HUES48 (cell line): ENCODE results near the gene PAX9.

Experiments used
- H3K27ac ChIP-seq: one replicate; pipeline ENCODE4 v1.7.0; 2013; ENCODE audit warnings: low read depth, low read length, inconsistent platforms
- H3K27me3 ChIP-seq: 2 replicates; pipeline ENCODE4 v1.6.1; 2013; ENCODE audit warnings: mild to moderate bottlenecking, low read length; ENCODE audit not compliant: control insufficient read depth, insufficient read depth
- H3K36me3 ChIP-seq: 2 replicates; pipeline ENCODE4 v1.6.1; 2013; ENCODE audit warnings: low read length; ENCODE audit not compliant: control insufficient read depth, insufficient read depth
- H3K4me1 ChIP-seq: 2 replicates; pipeline ENCODE4 v1.6.1; 2013; ENCODE audit warnings: mild to moderate bottlenecking, low read length; ENCODE audit not compliant: control insufficient read depth, insufficient read depth
- H3K4me3 ChIP-seq: 2 replicates; pipeline ENCODE4 v1.5.1; 2013; ENCODE audit warnings: mild to moderate bottlenecking, low read depth, low read length
- H3K9ac ChIP-seq: 2 replicates; pipeline ENCODE4 v1.6.1; 2013; ENCODE audit warnings: mild to moderate bottlenecking, low read depth, low read length, moderate library complexity
- H3K9me3 ChIP-seq: 2 replicates; pipeline ENCODE4 v1.6.1; 2013; ENCODE audit warnings: low read length; ENCODE audit not compliant: control insufficient read depth, insufficient read depth

The PAX9 gene

DNA sequence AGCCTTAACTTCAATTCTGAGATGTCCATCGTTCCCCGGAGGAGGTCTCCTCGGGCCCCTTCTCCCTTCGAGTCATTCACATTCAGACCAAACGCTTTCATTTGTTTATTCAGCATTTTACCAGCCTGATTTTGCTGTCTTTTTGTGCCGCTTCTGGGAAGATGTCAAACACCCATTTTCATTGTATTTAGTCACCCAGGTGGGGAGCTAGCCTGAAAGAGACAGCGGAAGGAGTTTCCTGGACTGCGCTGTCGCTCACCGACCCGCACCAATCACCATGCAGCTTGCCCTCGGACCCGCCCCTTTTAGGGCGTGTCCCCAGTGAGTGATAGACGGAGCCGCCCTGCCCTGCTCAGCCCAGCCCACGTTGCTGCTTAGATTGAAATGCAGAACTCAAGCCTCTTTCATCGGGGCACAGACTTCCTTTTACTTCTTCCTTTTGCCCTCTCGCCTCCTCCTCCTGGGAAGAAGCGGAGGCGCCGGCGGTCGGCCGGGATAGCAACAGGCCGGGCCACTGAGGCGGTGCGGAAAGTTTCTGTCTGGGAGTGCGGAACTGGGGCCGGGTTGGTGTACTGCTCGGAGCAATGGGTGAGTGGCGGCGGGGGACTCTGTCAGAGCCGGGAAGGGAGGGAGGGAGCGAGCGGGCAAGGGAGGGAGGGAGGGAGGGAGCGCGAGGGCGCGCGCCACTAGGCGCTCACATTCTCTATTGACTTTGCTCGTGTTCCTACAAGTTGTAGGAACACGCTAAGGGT is at the start of gene PAX9:
Gene PAX9 (plus strand): TSS at position 355 of the 752 bp plus-strand sequence. CDS start 230 bp downstream, at position 585.
- Histone ChIP-seq H3K4me3 (peak within 1 kb of the TSS; percentile 51), H3K4me1 (peaks cover 23% of the 10 kb centered on the region), H3K9me3 (no peaks in the 10 kb centered on the region), H3K36me3 (no peaks in the 10 kb centered on the region), H3K27ac (no peak within 1 kb of the TSS), H3K27me3 (peaks cover 98% of the 10 kb centered on the region), H3K9ac (no peak within 1 kb of the TSS)

DNA sequence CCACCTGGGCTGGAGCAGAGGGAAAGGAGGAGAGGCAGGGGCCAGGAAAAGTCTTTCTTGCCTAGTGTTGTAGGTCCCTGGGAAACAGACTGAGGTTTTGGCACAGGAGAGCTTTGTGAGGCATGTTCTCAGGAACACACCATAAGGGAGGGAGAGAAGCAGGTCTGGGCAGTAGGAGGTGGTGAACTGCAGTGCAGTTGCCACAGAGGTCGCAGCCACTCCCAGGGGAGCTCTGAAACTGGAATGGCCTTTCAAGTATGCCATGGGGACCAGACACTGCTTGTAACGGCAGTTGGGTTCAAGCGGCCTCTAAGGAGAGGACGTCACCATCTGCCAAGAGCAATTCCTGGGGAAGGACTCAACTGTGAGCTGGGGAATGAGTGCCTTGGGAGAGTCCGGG is 43.8 kb upstream of the PAX9 start:
- Histone ChIP-seq H3K9me3 (no peaks in the 10 kb centered on the region), H3K4me3 (no peak overlapping the region), H3K36me3 (no peaks in the 10 kb centered on the region), H3K9ac (no peak overlapping the region), H3K27ac (no peak overlapping the region), H3K4me1 (no peaks in the 10 kb centered on the region), H3K27me3 (no peaks in the 10 kb centered on the region)

DNA sequence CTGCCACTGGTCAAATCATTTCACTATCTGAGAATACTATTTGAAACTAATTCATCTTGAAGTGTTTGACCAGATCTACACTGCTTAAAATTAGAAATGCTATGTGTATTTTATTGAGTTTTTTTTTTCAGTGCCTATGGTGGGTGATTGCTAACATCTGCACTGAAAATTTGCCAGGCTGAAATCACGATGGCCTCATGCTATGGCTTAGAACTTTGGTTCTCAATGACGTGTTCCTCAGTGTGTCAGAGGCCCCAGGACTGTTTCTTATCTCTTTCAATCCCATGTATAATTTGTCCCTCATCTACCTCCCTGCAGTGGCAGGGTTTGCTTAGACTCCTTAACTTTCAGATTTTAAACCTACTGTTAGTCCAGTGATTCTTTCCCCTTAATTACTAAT is 43.0 kb upstream of the PAX9 start:
- Histone ChIP-seq H3K4me3 (no peak overlapping the region), H3K27ac (no peak overlapping the region), H3K9me3 (no peaks in the 10 kb centered on the region), H3K9ac (no peak overlapping the region), H3K27me3 (no peaks in the 10 kb centered on the region), H3K36me3 (no peaks in the 10 kb centered on the region), H3K4me1 (no peaks in the 10 kb centered on the region)

DNA sequence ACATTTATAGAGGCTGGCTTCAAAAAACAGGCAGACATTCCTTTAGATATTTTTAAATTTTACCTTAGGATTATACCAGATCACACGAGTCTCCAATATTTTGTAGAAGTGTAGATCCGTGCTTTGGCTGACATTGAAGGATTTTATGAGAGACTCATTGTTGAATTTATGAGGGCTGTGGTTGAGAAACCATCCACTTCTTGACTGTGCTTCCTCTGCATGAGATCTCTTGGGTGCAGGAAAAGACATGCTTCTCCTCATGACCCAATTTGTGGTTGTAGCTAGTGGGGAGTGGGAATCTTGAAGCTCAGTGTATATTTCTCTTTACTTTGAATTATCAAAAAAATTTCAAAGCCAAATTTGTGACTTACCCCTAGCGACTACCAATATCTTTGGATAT is 42.5 kb upstream of the PAX9 start:
- H3K9ac ChIP-seq = no peak overlapping the region
- H3K27me3 ChIP-seq = no peaks in the 10 kb centered on the region
- no peak overlapping the region for H3K4me3 ChIP-seq
- H3K9me3 ChIP-seq = no peaks in the 10 kb centered on the region
- H3K27ac ChIP-seq = no peak overlapping the region
- H3K36me3 ChIP-seq = no peaks in the 10 kb centered on the region
- no peaks in the 10 kb centered on the region for H3K4me1 ChIP-seq

DNA sequence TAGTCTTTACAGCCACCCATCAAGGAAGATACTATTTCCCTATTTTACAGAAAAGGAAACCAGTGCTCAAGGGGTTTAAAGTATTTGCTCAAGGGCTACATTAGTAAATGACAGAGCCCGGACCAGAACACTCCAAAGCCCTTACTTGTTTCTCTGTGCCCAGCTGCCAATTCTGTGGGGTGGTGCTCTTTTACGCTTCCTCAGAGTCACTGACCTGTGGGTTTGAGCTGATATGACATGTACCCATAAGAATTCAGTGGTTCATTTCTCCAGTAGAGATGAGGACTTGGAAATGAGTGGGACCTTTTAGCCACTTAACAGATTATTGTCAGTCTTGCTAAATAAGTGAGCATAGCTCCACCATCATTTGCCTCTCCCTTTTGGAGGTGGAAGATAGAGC is 41.8 kb upstream of the PAX9 start:
- no peaks in the 10 kb centered on the region for H3K9me3 ChIP-seq
- no peaks in the 10 kb centered on the region for H3K36me3 ChIP-seq
- no peak overlapping the region for H3K9ac ChIP-seq
- no peak overlapping the region for H3K27ac ChIP-seq
- H3K4me1 ChIP-seq = no peaks in the 10 kb centered on the region
- no peaks in the 10 kb centered on the region for H3K27me3 ChIP-seq
- no peak overlapping the region for H3K4me3 ChIP-seq

DNA sequence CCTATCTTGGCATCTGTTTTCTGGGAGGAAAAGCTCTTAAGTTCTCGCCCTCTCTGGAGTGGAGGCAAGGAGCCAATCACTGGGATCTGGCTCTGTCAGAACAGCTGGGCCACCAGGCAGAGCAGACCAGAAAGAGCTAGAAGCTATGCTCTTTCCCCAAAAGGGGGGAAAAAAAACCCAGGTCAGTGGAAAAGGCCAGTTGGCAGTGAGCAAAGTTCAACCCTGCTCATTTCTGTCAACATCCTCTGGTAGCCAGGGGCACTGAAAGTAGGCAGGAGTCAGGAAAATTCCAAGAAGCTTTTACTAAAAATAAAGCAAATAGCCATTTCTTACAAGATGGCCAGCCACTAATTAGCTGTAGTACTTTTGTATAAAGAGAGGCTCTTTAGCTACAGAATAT is 36.6 kb upstream of the PAX9 start:
- H3K9me3 ChIP-seq = no peaks in the 10 kb centered on the region
- H3K27me3 ChIP-seq = 0 out of 2 replicates have a peak, but pooled peaks cover 5% of the 10 kb centered on the region
- H3K36me3 ChIP-seq = no peaks in the 10 kb centered on the region
- H3K4me1 ChIP-seq = no peaks in the 10 kb centered on the region
- no peak overlapping the region for H3K27ac ChIP-seq
- H3K4me3 ChIP-seq = no peak overlapping the region
- no peak overlapping the region for H3K9ac ChIP-seq

DNA sequence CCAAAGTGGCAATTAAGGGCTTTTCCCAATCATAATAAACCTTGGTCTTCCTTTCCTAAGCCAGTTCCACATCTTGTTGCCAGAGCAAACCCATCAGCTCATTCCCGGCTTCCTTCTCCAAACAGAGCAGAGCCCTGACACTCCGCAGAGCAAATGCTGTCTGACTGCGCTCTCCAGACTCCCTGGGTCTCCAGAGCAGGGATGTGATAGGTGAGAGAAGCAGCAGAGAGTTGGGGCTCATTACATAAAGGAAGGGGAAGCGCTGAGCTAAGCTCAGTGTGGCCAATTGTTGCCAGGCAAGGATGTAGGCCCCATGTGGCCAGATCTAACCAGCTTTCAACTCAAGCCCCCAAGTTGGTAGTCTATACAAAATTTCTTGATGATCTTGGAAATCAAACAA is 36.2 kb upstream of the PAX9 start:
- H3K27me3 ChIP-seq = 0 out of 2 replicates have a peak, but pooled peaks cover 5% of the 10 kb centered on the region
- no peaks in the 10 kb centered on the region for H3K36me3 ChIP-seq
- H3K9me3 ChIP-seq = no peaks in the 10 kb centered on the region
- H3K4me3 ChIP-seq = no peak overlapping the region
- no peak overlapping the region for H3K9ac ChIP-seq
- H3K27ac ChIP-seq = no peak overlapping the region
- H3K4me1 ChIP-seq = no peaks in the 10 kb centered on the region

DNA sequence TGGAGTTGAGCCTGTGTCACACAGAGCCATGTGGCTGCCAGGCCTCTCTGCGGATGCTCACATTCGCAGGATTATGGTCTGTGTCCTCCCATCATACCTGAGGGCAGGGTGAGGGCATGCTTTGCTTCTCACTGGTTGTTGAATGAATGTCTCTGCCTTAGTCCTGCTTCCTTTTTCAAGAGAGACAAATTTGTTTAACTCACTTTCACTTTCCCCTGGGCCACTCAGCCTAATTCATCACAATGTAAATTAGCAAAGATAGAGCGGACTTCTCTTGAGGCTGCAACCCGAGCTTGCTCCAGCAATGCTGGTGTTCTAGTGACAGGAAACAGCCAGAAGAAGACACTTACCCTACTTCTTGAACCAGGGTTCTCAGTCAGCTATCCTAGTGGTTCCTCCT is 35.5 kb upstream of the PAX9 start:
- Histone ChIP-seq H3K4me3 (no peak overlapping the region), H3K27ac (no peak overlapping the region), H3K9me3 (no peaks in the 10 kb centered on the region)

DNA sequence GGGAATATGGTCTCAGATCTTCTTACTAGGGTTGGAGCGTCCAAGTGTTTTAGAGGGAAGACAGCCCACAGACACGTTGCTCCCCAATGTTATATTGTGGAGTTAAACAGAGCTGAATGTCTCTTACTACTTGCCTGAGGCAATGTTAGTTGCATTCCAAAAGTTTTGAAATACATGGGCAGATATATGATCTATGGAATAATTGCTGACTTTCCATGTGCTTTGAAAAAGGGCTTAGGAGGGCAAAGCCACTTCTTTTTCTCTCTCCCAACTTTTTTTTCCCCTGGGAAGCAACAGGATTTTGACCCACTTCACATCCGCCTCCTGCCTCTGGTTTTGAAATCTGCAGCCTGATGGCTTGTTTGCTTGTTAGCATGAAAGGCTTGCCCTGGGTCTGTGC is 33.7 kb upstream of the PAX9 start:
- no peak overlapping the region for H3K27ac ChIP-seq
- no peaks in the 10 kb centered on the region for H3K36me3 ChIP-seq
- H3K4me1 ChIP-seq = no peaks in the 10 kb centered on the region
- H3K9me3 ChIP-seq = no peaks in the 10 kb centered on the region
- H3K9ac ChIP-seq = no peak overlapping the region
- 0 out of 2 replicates have a peak, but pooled peaks cover 5% of the 10 kb centered on the region for H3K27me3 ChIP-seq
- no peak overlapping the region for H3K4me3 ChIP-seq

More for the DNA sequence above, 35.5 kb upstream of the PAX9 start:
- no peaks in the 10 kb centered on the region for H3K36me3 ChIP-seq
- 0 out of 2 replicates have a peak, but pooled peaks cover 5% of the 10 kb centered on the region for H3K27me3 ChIP-seq
- H3K4me1 ChIP-seq = no peaks in the 10 kb centered on the region
- no peak overlapping the region for H3K9ac ChIP-seq

DNA sequence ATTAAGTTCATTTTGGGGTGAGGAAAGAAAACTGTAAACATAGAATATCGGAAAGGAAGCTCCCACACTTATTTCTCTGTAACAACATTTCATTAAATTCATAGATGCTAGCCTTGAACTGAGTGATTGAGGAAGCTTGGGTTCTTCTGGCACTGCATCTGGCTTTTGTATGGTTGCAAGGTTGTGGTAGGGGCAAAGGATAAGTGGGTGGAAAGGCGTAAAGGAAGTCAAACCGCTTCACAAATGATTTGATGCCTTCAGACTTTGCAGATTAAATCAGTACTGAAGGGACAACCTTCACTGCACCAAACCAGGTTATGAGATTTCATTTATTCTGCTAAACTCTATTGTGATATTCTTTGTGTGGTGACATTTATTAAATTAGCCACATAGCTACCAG is 28.1 kb upstream of the PAX9 start:
- H3K9ac ChIP-seq = no peak overlapping the region
- H3K9me3 ChIP-seq = no peaks in the 10 kb centered on the region
- no peaks in the 10 kb centered on the region for H3K36me3 ChIP-seq
- H3K4me1 ChIP-seq = no peaks in the 10 kb centered on the region
- H3K4me3 ChIP-seq = no peak overlapping the region
- no peak overlapping the region for H3K27ac ChIP-seq
- peaks cover 13% of the 10 kb centered on the region for H3K27me3 ChIP-seq

DNA sequence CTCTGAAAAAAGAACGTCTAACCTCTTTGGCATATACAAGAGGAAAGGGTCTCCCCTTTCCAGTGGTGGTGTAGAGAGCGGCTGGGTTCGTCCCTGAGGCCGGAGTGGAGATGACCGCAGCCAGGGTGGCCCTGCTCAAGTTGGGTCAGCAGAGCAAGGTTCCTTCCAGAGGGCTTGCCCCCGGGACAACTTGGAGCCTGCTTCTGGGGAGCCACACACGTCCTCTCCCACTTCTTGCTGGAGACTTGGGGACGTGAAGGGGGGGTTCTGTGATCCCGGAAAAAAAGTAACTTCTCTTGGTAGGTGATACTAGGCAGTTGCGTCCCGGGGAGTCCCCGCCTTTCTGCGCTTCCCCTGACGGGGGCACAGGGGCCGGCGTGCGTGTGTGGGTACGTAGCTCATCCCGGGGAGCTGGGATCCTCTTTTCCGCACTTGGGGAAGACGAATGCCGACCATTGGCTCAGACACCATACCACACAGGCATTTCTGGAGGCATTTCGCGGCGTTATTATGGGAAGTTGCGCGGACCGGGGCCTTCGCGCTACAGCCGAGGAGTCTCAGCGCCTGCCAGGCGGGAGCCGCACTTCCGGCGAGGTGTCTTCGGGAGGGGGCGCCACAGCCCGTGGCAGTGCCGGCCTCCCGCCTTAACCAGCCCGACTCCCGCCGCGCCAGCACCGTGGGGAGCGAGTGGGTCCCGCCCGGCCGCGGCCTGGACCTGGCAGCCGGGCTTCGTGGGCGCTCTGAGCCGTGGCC is 14.8 kb upstream of the PAX9 start:
- Histone ChIP-seq H3K36me3 (no peaks in the 10 kb centered on the region), H3K9me3 (no peaks in the 10 kb centered on the region), H3K4me3 (peak overlapping the region; percentile 57), H3K27ac (no peak overlapping the region), H3K27me3 (peaks cover 100% of the 10 kb centered on the region), H3K9ac (no peak overlapping the region), H3K4me1 (0 out of 2 replicates have a peak, but pooled peaks cover 6% of the 10 kb centered on the region)
